GM18517 (cell line): ENCODE measurements around the gene CCDC30.
"Not testable (repeated sequence)": the region's sequence is repeated elsewhere in the genome, so short reads cannot be mapped to it uniquely, and the experiment has no call there.

Experiments used
- ATAC-seq: cut with Tn5 transposase; IDR thresholded peaks from one replicate; pipeline ENCODE4 v1.9.1; 2021; ENCODE audit warnings: mild to moderate bottlenecking, moderate library complexity; ENCODE audit not compliant: unreplicated experiment

CCDC30 gene

GRCh38 chr1:42449256-42449655, 13.8 kb upstream of the CCDC30 start:
- no peak for ATAC-seq

GRCh38 chr1:42450061-42450460, 13.0 kb upstream of the CCDC30 start:
- no peak for ATAC-seq

DNA sequence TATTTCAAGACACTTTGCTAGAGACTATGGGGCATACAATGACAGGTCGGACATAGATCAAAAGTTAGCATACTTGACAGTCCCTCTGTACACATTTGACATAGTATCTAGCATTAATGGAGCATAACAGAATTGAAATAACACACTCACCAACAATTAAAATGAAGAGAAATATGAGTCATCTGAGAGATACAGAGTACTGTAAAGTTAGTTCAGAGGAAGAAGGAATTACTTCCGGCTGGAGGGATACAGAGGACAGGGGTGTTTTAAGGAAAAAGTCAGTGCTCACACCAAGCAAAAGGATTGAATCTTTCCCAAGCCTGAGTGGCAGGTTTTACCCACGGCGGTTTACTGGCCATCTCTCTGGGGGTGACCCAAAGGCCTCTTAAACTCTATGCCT, 9.7 kb upstream of the CCDC30 start:
- ATAC-seq: no peak

DNA sequence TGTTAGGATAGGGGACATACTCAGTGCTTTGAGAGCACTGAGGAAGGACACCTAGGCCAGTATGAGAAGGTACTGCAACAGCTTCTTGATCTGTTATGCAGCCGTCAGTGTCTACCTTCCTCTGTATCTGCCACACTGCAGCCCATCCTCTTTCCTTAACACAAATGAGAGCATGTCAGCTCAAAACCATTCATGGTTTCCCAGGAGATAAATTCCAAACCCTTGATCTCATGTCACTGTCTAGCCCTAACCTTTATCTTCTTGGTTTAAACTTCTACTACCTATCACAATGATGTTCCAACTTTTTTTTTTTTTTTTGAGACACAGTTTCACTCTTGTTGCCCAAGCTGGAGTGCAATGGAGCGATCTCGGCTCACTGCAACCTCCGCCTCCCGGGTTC, 8.7 kb upstream of the CCDC30 start:
- no peak for ATAC-seq

GRCh38 chr1:42456010-42456753, 6.9 kb upstream of the CCDC30 start, which contains the start of the genes PPCS and ZMYND12:
Gene PPCS, plus strand, starts transcription at chr1:42456543. Its CDS starts 23 bp downstream, at chr1:42456566.
Gene ZMYND12, minus strand, starts transcription at chr1:42456022. Its CDS starts 25 bp downstream, at chr1:42455997.
- ATAC-seq: peak; percentile 76

DNA sequence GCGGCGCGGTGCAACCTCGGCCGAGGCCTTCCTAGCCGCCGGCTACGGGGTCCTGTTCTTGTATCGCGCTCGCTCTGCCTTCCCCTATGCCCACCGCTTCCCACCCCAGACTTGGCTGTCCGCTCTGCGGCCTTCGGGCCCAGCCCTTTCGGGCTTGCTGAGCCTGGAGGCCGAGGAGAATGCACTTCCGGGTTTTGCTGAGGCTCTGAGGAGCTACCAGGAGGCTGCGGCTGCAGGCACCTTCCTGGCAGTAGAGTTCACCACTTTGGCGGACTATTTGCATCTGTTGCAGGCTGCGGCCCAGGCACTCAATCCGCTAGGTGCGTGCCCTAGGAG, 6.4 kb upstream of the CCDC30 start:
- ATAC-seq: peak; percentile 45

GRCh38 chr1:42461196-42461595, 1.9 kb upstream of the CCDC30 start:
- ATAC-seq: no peak

- no peak for ATAC-seq
Measured at GRCh38 chr1:42463921-42464320, 835 bp downstream of the CCDC30 start.

- no peak for ATAC-seq
Measured at GRCh38 chr1:42466030-42466429, 2.9 kb downstream of the CCDC30 start.

GRCh38 chr1:42469727-42470126, 6.6 kb downstream of the CCDC30 start:
- no peak for ATAC-seq

GRCh38 chr1:42476605-42477004, 13.5 kb downstream of the CCDC30 start:
- ATAC-seq: no peak

DNA sequence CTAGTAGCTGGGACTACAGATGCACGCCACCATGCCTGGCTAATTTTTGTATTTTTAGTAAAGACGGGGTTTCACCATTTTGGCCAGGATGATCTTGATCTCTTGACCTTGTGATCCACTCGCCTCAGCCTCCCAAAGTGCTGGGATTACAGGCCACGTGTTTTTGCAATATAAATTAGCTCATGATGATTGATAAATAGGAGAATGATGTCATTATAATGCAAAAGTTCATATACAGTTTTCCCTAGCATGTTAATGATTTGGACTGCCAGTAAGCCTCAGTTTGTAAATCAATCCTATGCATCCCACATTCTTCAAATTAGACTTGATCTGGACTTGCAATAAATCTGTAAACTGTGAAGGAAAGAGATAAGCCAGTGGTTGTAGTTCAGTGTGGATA, 14.3 kb downstream of the CCDC30 start:
- not testable (repeated sequence) for ATAC-seq

DNA sequence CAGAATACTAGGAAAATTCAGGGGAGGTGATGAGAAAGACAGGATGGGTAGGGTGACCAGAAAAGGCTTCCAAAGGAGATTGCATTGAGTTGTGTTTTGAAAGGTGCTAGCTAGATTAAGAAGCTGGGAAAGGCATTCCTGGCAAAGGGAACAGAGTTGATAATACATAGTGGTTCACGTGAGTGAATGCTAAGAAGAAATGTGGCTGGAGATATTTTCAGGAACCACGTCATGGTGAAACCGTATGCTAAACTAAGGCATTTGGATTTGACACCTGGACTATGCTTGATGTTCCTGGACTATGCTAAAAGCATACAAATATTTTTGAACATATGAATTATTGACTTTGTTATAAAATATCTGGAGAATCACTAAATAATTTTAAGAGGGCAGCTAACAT, 14.7 kb downstream of the CCDC30 start:
- no peak for ATAC-seq

DNA sequence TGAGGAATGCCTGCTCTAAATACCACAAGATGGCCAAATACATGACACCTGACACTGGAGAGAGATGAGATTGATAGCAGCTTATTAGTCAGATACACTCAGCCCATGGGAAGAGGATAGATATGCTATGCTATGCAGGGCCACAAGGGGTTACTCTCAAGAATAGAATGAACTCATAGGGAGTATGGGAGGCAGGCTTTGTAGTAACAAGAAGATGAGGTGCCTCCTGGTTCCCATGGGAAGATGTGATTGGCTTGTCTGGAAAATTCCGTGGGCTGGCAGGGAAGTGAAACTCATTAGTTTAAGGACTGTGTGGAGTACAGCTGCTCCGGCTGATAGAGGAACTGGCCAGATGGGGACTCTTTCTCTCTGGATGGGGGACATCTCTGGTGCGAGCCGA, 16.5 kb downstream of the CCDC30 start:
- no peak for ATAC-seq

DNA sequence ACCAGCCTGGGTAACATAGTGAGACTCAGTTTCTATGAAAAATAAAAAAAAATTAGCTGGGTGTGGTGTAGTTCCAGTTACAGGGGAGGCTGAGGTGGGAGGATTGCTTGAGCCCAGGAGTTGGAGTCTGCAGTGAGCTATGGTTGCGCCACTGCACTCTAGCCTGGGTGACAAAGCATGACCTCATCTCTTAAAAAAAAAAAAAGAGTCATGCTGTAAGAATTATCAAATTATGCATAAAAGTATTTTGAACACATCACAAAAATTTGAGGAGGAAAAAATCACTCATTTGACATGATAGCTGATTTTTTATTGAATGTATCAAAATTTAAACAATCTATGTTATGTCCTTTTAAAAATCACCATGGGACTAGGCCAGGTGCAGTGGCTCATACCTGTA, 17.8 kb downstream of the CCDC30 start:
- no peak for ATAC-seq

DNA sequence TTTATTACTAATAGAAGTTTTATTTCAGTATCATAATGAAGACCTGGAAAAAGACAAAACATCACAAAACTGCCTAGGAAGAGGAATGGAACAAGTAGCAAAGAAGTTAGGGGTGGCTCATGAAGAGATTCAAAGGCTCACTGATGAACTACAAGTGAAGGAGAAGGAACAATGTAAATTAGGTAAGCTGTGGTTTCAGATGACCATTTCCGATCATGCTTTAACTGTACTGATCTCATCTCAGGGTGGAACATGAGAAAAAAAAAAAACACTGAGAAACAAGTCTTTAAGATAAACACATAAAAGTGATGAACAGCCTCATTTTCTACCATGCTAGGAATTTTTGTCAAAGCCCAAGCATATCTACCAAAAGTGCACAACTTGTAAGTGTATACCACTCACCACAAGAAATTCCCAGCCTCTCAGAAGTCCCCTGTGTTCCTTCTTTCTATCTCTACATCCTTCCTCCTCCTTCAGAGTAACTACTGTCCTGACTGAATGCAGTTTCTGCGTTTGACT, 19.6 kb downstream of the CCDC30 start:
- no peak for ATAC-seq

DNA sequence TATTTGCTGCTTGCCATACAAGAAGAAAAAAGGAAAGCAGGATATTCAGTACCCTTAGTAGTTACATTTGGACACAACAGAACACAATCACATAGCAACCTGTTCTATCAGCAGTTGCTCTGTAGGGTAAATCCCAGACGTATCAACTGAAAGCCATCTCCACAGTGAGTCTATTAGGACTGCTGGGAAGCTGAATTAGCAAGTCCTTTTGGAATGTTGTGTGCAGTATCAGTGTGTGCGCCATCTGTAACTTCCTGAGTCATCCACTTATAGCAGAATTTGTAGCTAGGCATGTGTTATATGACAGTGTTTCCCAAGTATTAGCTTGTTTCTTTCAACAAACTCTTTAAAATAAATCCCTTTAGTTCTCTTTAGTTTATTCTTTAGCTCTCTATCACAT, 21.3 kb downstream of the CCDC30 start:
- no peak for ATAC-seq

DNA sequence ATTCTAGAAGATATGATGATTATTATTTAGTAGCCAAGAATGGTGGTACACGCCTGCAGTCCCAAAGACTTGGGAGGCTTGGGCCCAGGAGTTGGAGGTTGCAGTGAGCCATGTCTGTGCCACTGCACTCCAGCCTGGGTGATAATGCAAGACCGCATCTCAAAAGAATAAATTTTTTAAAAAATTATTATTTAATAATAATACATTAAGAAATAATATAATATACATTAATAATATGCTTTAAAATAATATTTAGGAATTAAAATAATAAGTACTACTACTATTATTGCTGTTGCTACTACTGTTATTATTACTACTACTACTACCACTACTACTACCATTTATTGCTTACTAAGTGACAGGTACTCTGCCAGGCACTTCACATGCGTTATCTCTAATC, 27.2 kb downstream of the CCDC30 start:
- ATAC-seq: no peak

- ATAC-seq: not testable (repeated sequence)
Measured at GRCh38 chr1:42502031-42502430, 38.9 kb downstream of the CCDC30 start.

DNA sequence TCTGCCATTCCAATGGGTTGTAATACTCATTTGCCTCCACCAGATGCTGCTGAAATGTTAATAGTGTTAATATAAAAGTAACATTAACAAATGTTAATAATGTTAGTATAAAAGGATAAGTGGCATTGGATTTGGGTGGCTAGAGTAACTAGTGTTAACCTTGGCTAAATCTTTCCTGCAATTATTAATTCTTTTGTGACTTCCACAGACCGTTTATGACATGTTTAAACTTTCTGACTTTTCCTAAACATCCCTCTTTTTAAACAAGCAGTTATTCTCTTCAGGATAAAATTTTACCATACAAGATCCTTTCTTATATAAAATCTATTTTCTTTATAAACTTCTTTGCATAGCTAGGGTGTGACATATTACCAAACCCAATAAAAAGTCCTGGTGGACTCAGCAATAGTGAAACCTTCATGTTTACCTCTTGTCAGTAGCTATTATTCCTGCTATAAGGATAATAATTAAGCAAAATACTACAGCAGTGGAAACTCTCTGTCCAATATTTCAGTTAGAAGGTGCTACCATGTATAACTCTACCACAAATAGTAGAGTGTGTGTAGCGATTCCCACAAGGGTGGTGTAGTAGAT, 41.5 kb downstream of the CCDC30 start:
- no peak for ATAC-seq

DNA sequence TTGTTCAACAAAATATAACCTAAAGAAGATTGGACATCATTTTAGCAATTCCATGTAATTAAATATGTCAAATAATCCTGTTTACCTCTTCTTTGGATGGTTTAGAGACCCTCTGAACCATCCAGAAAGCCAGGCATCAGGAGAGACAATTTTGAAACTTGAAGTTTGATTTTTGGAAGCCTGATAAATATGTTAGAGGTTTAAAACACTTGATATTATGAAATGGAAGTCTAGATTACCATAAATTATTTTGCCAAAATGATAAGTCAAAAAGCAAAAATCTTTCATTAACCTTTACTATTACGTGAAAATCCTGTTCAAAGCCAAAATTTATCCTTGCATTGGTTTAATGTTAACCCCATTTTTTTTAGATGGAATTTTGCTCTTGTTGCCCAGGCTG, 43.5 kb downstream of the CCDC30 start:
- ATAC-seq: no peak

DNA sequence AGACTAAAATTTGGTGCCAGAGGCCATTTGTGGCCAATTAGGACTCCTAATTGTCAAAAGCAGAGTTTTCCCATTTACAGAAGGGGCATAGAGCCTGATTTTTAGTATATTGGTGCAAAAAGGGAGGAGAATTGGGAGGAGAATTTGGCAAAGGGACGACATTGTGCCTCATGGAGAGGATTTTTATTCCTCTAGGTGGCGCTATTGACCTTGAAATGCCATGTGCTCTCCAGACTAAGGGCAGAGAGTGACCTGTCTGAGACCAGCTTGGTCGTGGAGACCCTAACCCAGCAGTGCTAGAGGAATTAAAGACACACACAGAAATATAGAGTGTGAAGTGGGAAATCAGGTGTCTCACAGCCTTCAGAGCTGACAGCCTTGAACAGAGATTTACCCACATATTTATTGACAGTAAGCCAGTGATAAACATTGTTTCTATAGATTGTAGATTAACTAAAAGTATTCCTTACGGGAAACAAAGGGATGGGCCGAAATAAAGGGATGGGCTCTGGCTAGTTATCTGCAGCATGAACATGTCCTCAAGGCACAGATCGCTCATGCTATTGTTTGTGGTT, 48.6 kb downstream of the CCDC30 start:
- not testable (repeated sequence) for ATAC-seq
